ENCODE measurements around the gene SHISA9.

DNA sequence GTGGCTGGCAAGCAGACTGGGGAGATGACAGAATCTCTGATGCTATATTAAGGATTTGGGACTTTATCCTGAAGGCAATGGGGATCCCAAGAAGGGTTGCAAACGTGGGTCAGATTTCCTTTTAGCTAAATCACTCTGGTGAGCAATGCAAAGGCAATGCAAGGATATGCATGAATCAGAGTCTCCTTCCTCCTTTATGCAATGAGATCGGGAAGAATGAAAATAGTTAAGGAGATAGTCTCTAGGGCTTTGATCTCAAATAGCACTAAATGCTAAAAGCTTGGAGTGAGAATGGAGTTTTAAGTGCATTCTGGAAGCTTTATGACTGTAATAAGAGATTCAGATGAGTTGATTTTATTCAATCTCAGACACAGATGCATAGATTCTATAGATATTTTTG, 27.2 kb upstream of the SHISA9 start:
- TF ChIP-seq RAD21 (IDR thresholded peaks at IDR 0.05; ENCODE audit: low read length) (no peak), SMC3 (IDR thresholded peaks at IDR 0.05; ENCODE audit: low read depth, low read length) (no peak)
- TF ChIP-seq, protein P1, sequence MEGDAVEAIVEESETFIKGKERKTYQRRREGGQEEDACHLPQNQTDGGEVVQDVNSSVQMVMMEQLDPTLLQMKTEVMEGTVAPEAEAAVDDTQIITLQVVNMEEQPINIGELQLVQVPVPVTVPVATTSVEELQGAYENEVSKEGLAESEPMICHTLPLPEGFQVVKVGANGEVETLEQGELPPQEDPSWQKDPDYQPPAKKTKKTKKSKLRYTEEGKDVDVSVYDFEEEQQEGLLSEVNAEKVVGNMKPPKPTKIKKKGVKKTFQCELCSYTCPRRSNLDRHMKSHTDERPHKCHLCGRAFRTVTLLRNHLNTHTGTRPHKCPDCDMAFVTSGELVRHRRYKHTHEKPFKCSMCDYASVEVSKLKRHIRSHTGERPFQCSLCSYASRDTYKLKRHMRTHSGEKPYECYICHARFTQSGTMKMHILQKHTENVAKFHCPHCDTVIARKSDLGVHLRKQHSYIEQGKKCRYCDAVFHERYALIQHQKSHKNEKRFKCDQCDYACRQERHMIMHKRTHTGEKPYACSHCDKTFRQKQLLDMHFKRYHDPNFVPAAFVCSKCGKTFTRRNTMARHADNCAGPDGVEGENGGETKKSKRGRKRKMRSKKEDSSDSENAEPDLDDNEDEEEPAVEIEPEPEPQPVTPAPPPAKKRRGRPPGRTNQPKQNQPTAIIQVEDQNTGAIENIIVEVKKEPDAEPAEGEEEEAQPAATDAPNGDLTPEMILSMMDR (conservative IDR thresholded peaks at IDR 0.05; ENCODE audit: low read depth, low read length) = no peak
